Measurements from ENCODE around the gene GTF2A1L.
"Not testable (repeated sequence)": the region's sequence is repeated elsewhere in the genome, so short reads cannot be mapped to it uniquely, and the experiment has no call there.

GTF2A1L gene

GRCh38 chr2:48613211-48613610, 4.4 kb upstream of the GTF2A1L start:
- Histone ChIP-seq H3K4me3 (ENCODE audit: low read depth, low read length) (no peak overlapping the region), H3K36me3 (ENCODE audit: control insufficient read depth, insufficient read depth, low read length) (no peaks in the 10 kb centered on the region), H3K9ac (ENCODE audit: low read depth, low read length) (no peak overlapping the region)

GRCh38 chr2:48614581-48614980, 3.1 kb upstream of the GTF2A1L start:
- not testable (repeated sequence) for H3K4me3 ChIP-seq (ENCODE audit: low read depth, low read length); H3K4me1 ChIP-seq (ENCODE audit: control insufficient read depth, insufficient read depth, low read length); H3K36me3 ChIP-seq (ENCODE audit: control insufficient read depth, insufficient read depth, low read length); H3K9ac ChIP-seq (ENCODE audit: low read depth, low read length); H3K9me3 ChIP-seq (ENCODE audit: control insufficient read depth, insufficient read depth, low read length); H3K27ac ChIP-seq (ENCODE audit: low read depth, low read length); H3K27me3 ChIP-seq (ENCODE audit: control insufficient read depth, insufficient read depth, low read length)

More at GRCh38 chr2:48613211-48613610, 4.4 kb upstream of the GTF2A1L start:
- H3K9me3 ChIP-seq (ENCODE audit: control insufficient read depth, insufficient read depth, low read length), result peaks cover 5% of the 10 kb centered on the region; the same call in 1 of the 2 replicates
- no peak overlapping the region for H3K27ac ChIP-seq (ENCODE audit: low read depth, low read length)
- H3K4me1 ChIP-seq (ENCODE audit: control insufficient read depth, insufficient read depth, low read length), result no peaks in the 10 kb centered on the region
- H3K27me3 ChIP-seq (ENCODE audit: control insufficient read depth, insufficient read depth, low read length), result no peaks in the 10 kb centered on the region

- no peak overlapping the region for H3K27ac ChIP-seq (ENCODE audit: low read depth, low read length)
Observed at GRCh38 chr2:48619526-48619925, 1.9 kb downstream of the GTF2A1L start.

GRCh38 chr2:48620604-48621003, 2.9 kb downstream of the GTF2A1L start:
- H3K36me3 ChIP-seq (ENCODE audit: control insufficient read depth, insufficient read depth, low read length), result no peaks in the 10 kb centered on the region
- no peaks in the 10 kb centered on the region for H3K27me3 ChIP-seq (ENCODE audit: control insufficient read depth, insufficient read depth, low read length)
- H3K4me3 ChIP-seq (ENCODE audit: low read depth, low read length), result no peak overlapping the region
- H3K9me3 ChIP-seq (ENCODE audit: control insufficient read depth, insufficient read depth, low read length), result peaks cover 5% of the 10 kb centered on the region; the same call in 1 of the 2 replicates
- no peak overlapping the region for H3K27ac ChIP-seq (ENCODE audit: low read depth, low read length)
- H3K9ac ChIP-seq (ENCODE audit: low read depth, low read length), result no peak overlapping the region
- no peaks in the 10 kb centered on the region for H3K4me1 ChIP-seq (ENCODE audit: control insufficient read depth, insufficient read depth, low read length)

More at GRCh38 chr2:48619526-48619925, 1.9 kb downstream of the GTF2A1L start:
- Histone ChIP-seq H3K9me3 (ENCODE audit: control insufficient read depth, insufficient read depth, low read length) (peaks cover 5% of the 10 kb centered on the region; the same call in 1 of the 2 replicates), H3K9ac (ENCODE audit: low read depth, low read length) (no peak overlapping the region), H3K4me1 (ENCODE audit: control insufficient read depth, insufficient read depth, low read length) (no peaks in the 10 kb centered on the region), H3K4me3 (ENCODE audit: low read depth, low read length) (no peak overlapping the region), H3K36me3 (ENCODE audit: control insufficient read depth, insufficient read depth, low read length) (no peaks in the 10 kb centered on the region), H3K27me3 (ENCODE audit: control insufficient read depth, insufficient read depth, low read length) (no peaks in the 10 kb centered on the region)

DNA sequence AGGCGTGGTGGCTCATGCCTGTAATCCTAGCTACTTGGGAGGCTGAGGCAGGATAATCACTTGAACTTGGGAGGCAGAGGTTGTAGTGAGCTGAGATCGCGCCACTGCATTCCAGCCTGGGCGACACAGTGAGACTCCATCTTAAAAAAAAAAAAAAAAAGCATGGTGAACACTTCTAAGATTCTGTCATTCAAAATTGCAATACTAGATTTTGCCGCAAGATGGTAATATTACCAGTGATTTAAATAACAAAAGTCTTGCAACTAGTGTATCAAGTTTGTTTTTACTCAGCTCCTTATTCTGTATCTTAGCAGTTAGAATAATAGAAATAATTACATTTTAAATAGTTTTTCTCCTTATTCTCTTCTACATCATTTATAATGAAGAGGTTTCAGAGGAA, 5.0 kb downstream of the GTF2A1L start:
- H3K36me3 ChIP-seq (ENCODE audit: control insufficient read depth, insufficient read depth, low read length); H3K4me3 ChIP-seq (ENCODE audit: low read depth, low read length); H3K27me3 ChIP-seq (ENCODE audit: control insufficient read depth, insufficient read depth, low read length); H3K27ac ChIP-seq (ENCODE audit: low read depth, low read length); H3K9me3 ChIP-seq (ENCODE audit: control insufficient read depth, insufficient read depth, low read length); H3K9ac ChIP-seq (ENCODE audit: low read depth, low read length); H3K4me1 ChIP-seq (ENCODE audit: control insufficient read depth, insufficient read depth, low read length): not testable (repeated sequence)

DNA sequence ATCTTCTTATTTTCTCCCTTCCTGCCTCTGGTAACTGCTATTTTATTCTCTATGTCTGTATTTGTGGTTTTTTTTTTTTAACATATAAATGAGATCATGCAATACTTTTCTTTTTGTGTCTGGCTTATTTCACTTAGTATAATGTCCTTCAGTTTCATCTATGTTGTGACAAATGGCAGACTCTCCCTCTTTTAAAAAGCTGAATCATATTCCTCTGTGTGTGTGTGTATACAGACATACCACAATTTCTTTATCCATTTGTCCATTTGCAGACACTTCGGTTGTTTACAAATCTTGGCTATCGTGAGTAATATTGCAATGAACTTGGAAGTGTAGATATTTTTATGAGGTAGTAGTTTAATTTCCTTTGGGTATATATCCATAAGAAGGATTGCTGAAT, 7.0 kb downstream of the GTF2A1L start:
- Histone ChIP-seq H3K9me3 (ENCODE audit: control insufficient read depth, insufficient read depth, low read length) (no peaks in the 10 kb centered on the region), H3K9ac (ENCODE audit: low read depth, low read length) (no peak overlapping the region), H3K27ac (ENCODE audit: low read depth, low read length) (no peak overlapping the region), H3K4me3 (ENCODE audit: low read depth, low read length) (no peak overlapping the region), H3K36me3 (ENCODE audit: control insufficient read depth, insufficient read depth, low read length) (no peaks in the 10 kb centered on the region), H3K4me1 (ENCODE audit: control insufficient read depth, insufficient read depth, low read length) (no peaks in the 10 kb centered on the region), H3K27me3 (ENCODE audit: control insufficient read depth, insufficient read depth, low read length) (no peaks in the 10 kb centered on the region)

- Histone ChIP-seq H3K9me3 (ENCODE audit: control insufficient read depth, insufficient read depth, low read length) (no peaks in the 10 kb centered on the region), H3K4me1 (ENCODE audit: control insufficient read depth, insufficient read depth, low read length) (no peaks in the 10 kb centered on the region), H3K27ac (ENCODE audit: low read depth, low read length) (no peak overlapping the region), H3K36me3 (ENCODE audit: control insufficient read depth, insufficient read depth, low read length) (no peaks in the 10 kb centered on the region), H3K9ac (ENCODE audit: low read depth, low read length) (no peak overlapping the region), H3K4me3 (ENCODE audit: low read depth, low read length) (no peak overlapping the region), H3K27me3 (ENCODE audit: control insufficient read depth, insufficient read depth, low read length) (no peaks in the 10 kb centered on the region)
Observed at GRCh38 chr2:48626047-48626446, 8.4 kb downstream of the GTF2A1L start.

DNA sequence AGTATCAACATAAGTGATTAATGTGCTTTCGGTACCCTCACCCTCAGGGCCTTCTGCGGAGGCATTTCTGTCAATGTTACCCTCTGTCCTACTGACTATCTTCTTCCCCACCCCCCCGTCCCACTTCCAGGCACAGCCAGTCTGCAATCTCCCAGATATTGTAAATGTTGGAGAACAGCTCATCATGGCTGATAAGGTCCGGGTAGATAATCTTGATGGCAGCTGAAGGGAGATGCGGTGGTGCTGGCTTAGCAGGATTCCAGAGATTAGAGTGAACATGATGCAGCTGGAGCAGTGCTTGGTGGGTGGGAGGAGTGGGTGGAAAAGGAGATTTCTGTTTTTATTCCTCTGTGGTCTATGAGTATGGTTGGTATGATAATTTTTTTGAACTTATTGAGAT, 15.5 kb downstream of the GTF2A1L start:
- Histone ChIP-seq H3K27ac (ENCODE audit: low read depth, low read length) (no peak overlapping the region), H3K4me3 (ENCODE audit: low read depth, low read length) (no peak overlapping the region), H3K4me1 (ENCODE audit: control insufficient read depth, insufficient read depth, low read length) (no peaks in the 10 kb centered on the region), H3K36me3 (ENCODE audit: control insufficient read depth, insufficient read depth, low read length) (no peaks in the 10 kb centered on the region), H3K9me3 (ENCODE audit: control insufficient read depth, insufficient read depth, low read length) (no peaks in the 10 kb centered on the region), H3K9ac (ENCODE audit: low read depth, low read length) (no peak overlapping the region), H3K27me3 (ENCODE audit: control insufficient read depth, insufficient read depth, low read length) (no peaks in the 10 kb centered on the region)

- H3K4me3 ChIP-seq (ENCODE audit: low read depth, low read length), result no peak overlapping the region
- no peak overlapping the region for H3K27ac ChIP-seq (ENCODE audit: low read depth, low read length)
- no peaks in the 10 kb centered on the region for H3K4me1 ChIP-seq (ENCODE audit: control insufficient read depth, insufficient read depth, low read length)
- no peak overlapping the region for H3K9ac ChIP-seq (ENCODE audit: low read depth, low read length)
- no peaks in the 10 kb centered on the region for H3K9me3 ChIP-seq (ENCODE audit: control insufficient read depth, insufficient read depth, low read length)
- H3K27me3 ChIP-seq (ENCODE audit: control insufficient read depth, insufficient read depth, low read length), result no peaks in the 10 kb centered on the region
- no peaks in the 10 kb centered on the region for H3K36me3 ChIP-seq (ENCODE audit: control insufficient read depth, insufficient read depth, low read length)
Observed at GRCh38 chr2:48635786-48636185, 18.1 kb downstream of the GTF2A1L start.

DNA sequence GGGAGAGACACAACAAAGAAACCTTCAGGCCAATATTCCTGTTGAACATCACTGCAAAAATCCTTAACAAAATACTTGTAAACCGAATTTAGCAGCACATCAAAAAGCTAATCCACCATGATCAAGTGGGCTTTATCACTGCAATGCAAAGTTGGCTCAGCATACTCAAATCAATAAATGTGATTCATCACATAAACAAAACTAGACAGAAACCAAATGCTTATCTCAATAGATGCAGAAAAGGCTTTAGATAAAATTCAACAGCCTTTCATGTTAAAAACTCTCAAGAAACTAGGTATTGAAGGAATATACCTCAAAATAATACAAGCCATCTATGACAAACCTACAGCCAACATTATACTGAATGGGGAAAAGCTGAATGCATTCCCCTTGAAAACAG, 20.6 kb downstream of the GTF2A1L start:
- Histone ChIP-seq H3K4me1 (ENCODE audit: control insufficient read depth, insufficient read depth, low read length) (no peaks in the 10 kb centered on the region), H3K27ac (ENCODE audit: low read depth, low read length) (no peak overlapping the region), H3K36me3 (ENCODE audit: control insufficient read depth, insufficient read depth, low read length) (no peaks in the 10 kb centered on the region), H3K4me3 (ENCODE audit: low read depth, low read length) (no peak overlapping the region), H3K9ac (ENCODE audit: low read depth, low read length) (no peak overlapping the region), H3K9me3 (ENCODE audit: control insufficient read depth, insufficient read depth, low read length) (no peaks in the 10 kb centered on the region), H3K27me3 (ENCODE audit: control insufficient read depth, insufficient read depth, low read length) (no peaks in the 10 kb centered on the region)

GRCh38 chr2:48651158-48651790, 33.6 kb downstream of the GTF2A1L start:
- Histone ChIP-seq H3K4me1 (ENCODE audit: control insufficient read depth, insufficient read depth, low read length) (0 out of 2 replicates have a peak, but pooled peaks cover 6% of the 10 kb centered on the region), H3K9me3 (ENCODE audit: control insufficient read depth, insufficient read depth, low read length) (no peaks in the 10 kb centered on the region), H3K9ac (ENCODE audit: low read depth, low read length) (no peak overlapping the region), H3K27ac (ENCODE audit: low read depth, low read length) (no peak overlapping the region), H3K36me3 (ENCODE audit: control insufficient read depth, insufficient read depth, low read length) (no peaks in the 10 kb centered on the region), H3K27me3 (ENCODE audit: control insufficient read depth, insufficient read depth, low read length) (no peaks in the 10 kb centered on the region), H3K4me3 (ENCODE audit: low read depth, low read length) (no peak overlapping the region)
